UCSD-AML1 (cell line): ENCODE measurements around the gene GLRA3.
"Not testable (repeated sequence)": the region's sequence is repeated elsewhere in the genome, so short reads cannot be mapped to it uniquely, and the experiment has no call there.

ENCODE experiments used
- DNase-seq: peaks from one replicate; lab custom pipeline; 2025; ENCODE audit not compliant: unreplicated experiment; lab: John Stamatoyannopoulos, UW

Gene GLRA3

DNA sequence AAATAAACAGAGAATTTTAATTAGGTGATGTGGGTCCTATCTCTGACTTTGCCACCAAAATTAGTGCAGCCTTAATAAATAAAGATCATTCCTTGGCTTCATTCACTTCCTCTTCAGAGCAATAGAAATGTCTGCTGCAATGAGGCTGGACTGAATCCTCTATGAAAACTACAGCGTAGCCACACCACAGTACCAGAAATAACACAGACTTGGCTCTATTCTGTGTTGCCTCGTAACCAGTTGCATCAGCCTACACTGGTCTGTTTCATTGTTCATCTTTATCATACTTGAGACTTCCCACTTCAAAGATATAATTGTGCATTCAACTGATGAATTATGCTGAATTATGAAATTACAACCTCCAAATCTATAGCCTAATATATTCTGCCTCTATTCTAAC lies 15.8 kb downstream of the GLRA3 start:
- no peak for DNase-seq

DNA sequence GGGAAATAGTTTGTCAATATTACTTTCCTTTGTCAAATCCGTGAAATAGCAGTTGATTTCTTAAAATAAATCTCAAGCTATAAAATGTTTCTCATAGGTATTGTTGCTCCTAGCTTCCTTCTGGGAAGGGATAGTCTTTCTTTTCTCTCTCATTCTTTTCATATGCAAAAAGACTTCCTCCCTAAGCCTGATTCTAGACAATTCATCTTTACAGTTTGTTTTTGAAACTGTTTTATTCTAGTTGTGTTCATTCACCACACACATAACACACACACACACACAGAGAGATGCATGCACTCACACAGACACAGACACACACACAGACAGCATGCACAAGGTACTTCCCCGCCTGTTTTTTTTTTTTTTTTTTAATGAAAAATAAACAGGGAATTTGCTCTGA lies 18.2 kb downstream of the GLRA3 start:
- no peak for DNase-seq

DNA sequence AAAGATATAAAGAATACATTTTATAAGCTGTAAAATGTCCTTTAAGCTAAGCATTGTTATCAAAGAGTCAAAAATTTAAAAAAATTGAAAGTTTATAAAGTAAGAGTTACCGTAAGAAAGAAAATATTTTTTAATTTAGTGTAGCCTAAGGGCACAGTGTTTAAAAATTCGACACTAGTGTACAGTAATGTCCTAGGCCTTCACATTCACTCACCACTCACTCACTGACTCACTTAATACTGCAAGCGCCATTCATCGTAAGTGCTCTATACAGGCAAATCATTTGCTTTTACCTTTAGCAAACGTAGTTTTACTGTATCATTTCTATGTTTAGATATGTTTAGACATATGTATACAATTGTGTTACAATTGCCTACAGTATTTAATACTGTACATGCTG lies 20.2 kb downstream of the GLRA3 start:
- no peak for DNase-seq

DNA sequence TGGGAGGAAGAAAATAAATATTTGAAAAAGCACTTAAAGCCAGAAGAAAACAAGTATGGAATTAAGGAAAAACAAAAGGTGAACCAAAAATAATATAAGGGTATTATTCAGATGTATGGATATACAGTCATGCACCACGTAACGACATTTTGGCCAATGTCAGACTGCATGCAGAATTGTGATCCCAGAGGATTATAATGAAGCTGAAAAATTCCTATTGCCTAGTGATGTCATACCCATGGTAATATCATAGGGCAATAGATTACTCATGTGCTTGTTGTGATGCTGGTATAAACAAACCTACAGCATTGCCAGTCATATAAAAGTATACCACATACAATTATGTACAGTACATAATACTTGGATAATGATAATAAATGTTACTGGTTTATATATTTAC lies 20.9 kb downstream of the GLRA3 start:
- DNase-seq, result no peak

DNA sequence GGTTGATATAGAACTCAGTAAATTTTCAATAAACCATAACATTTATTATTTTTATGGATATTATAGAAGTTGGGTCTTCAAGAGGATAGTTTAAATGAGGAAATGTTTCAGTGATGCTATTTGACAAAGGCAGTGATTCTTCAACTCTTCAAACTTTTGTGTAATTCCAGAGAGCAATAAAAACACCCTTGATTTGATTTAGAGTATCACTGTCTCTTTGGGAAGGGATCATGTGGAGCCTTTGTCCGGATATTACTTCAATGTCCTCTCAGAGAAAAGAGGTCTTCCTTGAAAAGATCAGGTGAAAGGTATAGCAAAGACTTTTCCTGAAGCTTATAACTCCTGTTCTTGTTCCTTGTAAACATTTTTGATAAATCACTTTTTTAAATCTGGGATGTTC lies 23.3 kb downstream of the GLRA3 start:
- no peak for DNase-seq

DNA sequence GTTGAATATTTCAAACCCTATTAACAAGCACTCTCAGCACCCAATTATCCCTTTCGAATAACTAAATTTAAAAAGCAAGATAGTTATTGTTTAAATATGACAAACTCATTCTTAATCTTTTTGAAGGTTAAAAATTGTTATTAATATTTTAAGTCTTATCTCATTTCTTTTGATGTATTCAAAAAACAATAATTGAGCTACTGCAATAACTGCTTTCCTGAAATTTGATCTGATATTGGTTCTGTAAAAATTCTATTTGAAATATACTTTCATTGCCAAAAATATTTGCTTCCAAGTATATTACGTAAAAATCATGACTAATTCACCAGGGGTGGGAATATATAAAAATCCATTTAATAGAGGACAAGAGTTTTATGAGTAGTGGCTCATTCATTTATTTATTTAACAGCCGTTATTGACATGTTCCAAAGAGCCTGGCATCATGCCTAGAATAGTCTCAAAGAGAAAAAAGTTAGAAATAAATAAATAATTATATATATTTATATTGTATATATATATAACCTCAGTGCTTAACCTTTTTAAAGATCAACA lies 34.4 kb downstream of the GLRA3 start:
- no peak for DNase-seq

DNA sequence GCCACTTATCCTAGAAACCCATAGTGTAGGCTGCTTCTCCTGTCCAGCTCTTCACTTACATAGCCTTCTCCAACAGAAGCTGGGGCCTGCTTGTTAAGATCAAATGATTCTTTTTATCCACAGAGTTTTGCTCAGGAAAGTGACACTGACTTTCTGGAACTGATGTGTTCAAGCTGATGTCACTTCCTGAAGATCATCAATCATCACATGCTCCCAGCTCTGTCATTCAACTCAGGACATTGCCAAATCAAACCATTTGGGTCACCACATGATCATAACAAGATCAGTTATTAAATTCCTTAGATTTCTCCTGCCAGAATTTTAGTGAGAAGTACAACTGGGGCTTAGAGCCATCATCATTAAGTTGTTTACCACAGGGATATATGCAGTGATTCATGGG lies 39.4 kb downstream of the GLRA3 start:
- DNase-seq, result no peak

DNA sequence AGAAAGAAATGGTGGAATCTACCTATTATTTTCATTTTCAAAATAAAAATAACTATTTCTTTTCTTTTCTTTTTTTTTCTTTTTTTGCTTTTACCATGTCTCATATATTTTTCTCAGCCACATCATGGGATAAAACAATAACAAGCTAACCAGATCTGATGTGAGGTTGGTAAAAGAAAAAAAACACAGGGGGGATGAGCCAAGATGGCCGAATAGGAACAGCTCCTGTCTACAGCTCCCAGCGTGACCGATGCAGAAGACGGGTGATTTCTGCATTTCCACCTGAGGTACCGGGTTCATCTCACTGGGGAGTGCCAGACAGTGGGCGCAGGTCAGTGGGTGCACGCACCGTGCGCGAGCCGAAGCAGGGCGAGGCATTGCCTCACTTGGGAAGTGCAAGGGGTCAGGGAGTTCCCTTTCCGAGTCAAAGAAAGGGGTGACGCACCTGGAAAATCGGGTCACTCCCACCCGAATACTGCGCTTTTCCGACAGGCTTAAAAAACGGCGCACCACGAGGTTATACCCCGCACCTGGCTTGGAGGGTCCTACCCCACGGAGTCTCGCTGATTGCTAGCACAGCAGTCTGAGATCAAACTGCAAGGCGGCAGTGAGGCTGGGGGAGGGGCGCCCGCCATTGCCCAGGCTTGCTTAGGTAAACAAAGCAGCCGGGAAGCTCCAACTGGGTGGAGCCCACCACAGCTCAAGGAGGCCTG lies 50.6 kb downstream of the GLRA3 start:
- DNase-seq, result not testable (repeated sequence)

DNA sequence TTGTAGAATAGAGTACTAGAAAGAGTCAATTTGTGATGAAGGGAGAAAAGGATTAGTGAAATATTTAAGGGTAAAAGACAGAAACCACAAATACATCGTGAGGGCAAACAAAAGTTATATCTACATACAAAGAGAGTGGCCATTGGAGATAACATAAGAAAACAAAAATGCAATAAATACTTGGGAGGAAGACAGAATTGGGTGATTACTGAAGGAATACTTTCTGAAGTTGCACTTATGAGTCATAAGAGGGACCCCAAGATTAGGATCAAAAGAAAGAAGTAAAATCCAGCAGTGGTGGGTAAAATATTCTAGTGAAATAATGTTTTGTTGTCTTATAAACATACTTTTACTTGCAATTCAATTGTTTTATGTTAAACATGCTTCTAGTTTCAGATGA lies 53.7 kb downstream of the GLRA3 start:
- DNase-seq, result no peak

DNA sequence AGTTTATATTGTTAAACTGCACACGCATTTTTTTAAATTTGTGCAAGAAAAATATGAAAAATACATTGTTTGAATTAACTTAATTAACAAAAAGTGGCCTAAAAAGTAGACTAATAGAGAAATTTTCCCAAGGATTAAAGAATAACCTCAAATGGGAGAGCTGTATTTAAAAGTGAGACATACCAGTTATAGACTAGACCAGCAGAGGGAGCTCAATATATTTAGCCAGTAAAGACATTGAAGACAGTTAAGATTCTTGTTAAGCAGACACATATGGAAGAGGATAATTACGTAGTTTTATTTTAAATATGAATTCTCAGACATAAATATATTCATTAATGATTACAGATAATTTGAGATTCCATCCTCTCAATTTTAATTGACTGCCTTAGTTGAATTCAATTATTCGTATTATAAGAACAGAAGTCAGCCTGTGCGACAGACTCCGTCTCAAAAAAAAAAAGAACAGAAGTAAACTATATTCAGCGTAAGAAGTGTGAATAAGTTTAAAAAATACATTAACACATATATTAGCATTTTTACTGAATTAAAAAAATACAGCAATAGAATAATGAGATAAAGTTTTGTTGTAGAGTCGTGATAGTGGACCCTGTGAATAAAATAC lies 64.8 kb downstream of the GLRA3 start:
- DNase-seq, result no peak

DNA sequence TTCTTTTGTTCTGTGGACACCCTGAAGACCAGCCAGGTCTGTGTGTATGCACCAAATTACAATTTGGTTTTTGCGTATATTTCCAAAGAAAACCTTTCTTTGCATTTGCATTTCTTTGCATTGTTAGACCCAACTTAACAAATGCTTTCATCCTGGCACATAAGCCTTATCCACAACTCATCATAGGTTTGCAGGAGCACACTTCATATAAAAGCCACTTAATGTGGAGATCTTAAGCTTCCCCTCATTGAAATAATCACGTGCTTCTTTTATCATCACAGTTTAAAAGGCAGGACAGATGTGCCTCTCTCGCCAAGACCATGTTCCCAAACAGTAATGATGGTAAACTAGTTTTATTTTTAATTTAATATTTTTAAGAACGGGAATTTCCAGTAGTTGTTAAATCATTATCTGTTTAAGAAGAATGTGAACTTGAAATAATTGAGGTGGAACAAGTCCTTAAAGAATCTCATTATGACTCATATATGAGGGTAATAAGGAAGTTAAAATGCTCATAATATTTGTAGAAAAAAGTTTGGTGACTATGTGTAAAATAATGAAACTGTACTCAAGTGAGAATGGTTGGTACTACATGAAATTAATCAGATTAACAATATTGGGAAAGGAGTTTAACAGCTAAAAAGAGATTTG lies 65.5 kb downstream of the GLRA3 start:
- DNase-seq, result no peak

DNA sequence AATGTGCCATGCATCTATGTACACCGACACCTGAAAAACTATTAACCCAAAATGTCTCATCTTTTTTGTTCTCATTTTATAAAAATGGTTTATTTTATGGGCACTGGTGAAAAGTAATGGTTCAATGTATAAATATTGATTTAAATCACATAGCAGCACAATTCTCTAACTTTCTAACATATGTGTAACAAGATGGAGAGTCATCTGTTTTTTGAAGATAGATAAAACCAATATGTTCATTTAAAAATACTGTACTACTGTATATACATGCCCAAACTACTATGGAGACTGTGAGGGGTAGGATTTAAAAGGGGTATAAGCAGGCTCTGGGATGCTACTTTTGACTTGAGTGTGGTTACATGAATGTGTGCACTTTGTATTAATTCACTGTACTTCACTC lies 67.6 kb downstream of the GLRA3 start:
- no peak for DNase-seq

DNA sequence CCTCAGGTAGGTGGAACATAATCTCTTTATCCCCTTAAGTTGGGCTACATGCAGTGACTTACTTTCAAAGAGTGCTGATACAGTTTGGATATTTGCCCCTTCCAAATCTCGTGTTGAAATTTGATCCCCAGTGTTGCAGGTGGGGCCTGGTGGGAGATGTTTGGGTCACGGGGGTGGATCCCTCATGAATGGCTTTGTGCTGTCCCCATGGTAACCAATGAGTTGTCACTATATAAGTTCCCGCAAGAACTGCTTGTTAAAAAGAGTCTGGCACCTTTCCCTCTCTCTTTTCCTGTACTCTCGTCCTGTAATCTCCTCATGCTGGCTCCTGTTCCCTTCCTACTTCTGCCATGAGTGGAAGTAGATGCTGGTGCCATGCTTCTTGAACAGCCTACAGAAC lies 71.3 kb downstream of the GLRA3 start:
- DNase-seq, result no peak

DNA sequence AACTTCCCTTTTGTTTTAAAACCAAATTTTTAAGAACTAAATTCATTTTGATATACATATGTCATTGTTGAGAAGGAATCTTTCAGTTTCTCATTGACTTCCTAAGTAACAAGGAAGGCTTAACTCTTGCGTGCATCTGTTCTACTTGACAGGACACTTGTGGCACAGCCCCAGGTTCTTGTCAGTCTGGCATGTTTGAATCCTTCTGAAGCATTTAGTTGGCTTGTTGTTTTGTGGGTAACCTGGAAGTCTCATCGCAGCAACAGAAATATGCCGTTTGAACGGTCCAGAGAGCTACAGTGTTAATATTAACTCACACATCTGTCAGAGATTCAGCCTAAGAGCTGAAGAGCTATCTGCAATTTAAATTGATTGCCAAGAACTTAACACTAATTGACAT lies 76.0 kb downstream of the GLRA3 start:
- no peak for DNase-seq

DNA sequence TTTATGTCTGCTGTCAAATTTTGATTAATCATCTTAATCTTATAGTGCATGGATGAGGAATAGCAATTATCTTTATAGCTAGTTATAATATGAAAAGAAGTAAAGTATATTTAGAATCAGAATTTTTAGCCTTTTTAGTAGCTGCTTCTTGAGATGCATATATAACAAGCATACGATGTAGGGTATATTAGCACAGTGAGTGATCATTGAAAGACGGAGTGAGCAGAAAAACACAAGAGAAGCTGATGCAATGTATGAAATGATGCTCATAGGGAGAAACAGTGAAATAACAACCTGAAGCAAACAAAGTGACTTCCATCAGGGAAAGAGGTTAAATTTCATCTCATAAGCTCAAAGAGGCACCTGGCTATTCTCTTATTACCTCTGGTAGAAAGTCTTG lies 77.0 kb downstream of the GLRA3 start:
- DNase-seq, result no peak

DNA sequence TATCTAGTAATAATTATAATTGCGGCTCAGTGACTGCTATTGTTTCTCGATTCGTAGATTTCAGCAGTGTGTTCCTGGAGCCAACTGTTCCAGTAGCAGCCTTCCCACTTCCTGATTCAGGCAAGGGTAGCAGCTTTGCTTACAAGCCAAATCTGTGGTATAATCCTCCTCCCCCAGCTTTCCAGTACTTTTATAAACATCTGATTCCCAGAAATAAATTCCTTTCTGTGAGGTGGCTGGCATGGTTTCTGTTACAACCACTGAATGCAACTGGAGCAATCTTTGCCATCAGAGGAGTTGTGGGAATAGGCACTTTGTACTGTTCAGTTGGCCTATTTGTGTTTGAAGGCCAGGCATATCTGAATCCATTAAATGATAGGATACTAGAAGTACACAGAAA lies 80.0 kb downstream of the GLRA3 start:
- DNase-seq, result no peak

DNA sequence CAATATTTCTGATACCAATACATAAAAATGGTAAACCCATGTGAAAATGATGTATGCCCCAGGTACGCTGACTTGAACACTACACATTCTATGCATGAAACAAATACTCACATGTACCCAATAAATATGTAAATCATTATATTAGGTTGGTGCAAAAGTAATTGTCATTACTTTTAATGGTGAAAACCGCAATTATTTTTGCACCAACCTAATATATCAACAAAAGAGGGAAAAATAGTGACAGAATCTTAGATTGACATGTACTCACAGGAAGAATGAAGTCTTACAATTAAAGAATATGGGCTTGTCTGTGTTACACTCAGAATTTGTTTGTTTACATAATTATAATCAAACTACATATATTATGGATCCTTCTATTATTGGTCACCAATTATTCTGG lies 82.3 kb downstream of the GLRA3 start:
- no peak for DNase-seq

DNA sequence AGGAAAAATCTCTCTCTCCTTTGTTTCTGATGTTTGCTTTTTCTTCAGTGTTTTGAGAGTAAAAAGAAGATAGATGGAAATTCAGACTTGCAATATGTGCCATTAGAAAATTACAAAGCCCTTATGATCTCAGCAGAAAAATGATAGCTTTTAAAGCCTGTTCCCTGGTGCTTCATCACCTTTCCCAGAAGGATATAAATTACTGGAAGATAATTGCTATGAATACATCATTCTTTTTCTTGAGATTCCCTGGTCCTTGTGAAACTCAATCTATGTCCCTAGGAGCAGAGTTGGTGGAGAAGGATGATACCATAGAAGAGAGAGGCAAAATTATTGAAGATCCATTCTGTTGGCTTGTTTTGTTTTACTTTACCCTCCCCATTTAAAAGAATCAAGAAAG lies 86.5 kb downstream of the GLRA3 start:
- DNase-seq, result no peak

DNA sequence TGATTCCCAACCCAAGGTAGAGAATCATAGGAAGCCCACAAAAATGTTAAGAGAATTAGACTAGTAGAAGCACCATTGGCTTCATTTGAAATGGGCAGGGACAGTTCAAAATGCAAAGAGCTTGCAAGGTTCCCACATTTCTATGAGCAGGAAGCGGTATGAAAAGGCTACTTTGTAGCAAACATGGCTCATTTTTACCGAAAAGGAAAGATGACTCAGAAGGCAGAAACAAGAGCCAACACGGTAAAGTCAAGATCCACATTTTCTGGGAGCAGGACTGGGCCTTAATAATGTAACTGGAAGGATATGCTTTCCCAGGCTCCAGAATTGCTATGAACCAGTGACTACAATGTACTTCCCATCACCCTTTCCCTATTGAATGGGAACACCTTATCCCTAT lies 89.5 kb downstream of the GLRA3 start:
- no peak for DNase-seq

DNA sequence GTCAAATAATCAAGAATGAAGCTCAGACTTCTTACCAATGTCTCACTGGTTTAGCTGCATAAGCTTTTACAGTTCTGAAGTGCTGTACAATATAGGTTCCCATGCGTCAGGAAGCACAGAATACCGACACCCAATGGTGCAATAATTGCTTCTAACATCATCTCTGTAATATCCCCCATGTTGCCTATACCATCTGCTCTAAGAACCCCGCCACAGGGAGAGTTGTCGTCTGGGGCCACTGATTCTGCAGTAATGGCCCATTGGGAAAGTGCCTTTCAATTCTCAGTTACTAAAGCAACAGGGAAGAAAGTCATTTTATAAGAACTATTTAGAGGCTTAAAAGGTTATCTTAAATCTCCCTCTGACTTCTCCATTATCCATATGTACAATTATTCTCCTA lies 94.9 kb downstream of the GLRA3 start:
- DNase-seq, result no peak

DNA sequence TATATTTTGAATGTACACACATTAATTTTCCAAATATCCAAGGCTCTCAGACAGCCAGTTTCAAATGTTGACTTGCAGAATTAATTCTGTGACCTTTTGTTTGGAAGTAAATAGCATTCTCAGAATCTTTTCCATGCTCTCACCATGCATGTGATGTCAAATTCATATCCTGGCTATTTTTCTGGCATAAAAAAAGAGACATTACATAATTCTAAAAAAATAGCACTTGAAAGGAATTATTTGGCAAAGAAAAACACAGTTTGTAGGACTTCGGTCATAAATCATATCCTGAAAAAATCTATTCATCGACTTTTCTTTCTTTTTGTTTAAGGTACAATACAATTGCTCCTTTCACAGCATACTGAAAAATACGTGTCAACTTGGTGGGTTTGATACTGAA lies 111.2 kb downstream of the GLRA3 start:
- DNase-seq, result no peak

DNA sequence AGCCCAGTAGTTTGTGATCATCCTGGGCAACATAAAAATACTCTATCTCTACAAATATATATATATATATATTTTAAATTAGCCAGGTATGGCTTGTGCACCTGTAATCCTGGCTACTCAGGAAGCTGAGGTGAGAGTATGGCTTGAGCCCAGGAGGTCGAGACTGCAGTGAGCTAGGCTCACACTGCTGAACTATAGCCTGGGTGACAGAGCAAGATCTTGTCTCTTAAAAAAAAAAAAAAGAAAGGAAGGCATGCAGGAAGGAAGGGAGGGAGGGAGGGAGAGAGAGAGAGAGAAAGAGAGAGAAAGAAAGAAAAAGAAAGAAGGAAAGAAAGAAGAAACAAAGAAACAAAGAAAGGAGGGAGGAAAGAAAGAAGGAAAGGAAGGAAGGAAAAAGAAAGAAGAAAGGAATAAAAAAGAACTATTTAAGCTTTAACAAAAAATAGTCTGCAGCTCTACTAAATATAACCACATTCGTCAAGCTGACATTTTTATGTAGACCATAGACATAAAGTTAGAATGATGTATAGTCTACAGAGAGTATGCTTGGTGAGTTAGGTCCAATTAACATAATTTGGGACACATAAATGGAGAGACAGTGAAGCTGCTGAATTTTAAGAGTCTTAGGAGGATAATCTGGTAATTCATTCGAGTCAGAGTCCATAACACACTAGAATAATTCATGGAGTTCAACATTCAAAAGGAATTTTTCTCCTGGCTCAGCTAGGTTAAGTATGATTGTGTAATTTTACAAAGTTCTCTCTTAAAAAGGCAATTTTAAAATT lies 111.9 kb downstream of the GLRA3 start:
- no peak for DNase-seq
